Activated naive CD8-positive, alpha-beta T cell treated with anti-CD3 and anti-CD28 coated beads for 36 hours (primary cell): Measurements from ENCODE around the gene TUBA1C. TPM values are rescaled to one million over a fixed set of nuclear protein-coding genes. Genes with fewer than 3 reads are reported as not detected.
A peak's percentile ranks its signal among the peaks of the same experiment; 100 is the strongest.
"Not testable (repeated sequence)": the region's sequence is repeated elsewhere in the genome, so short reads cannot be mapped to it uniquely, and the experiment has no call there.

ENCODE experiments used
- DNase-seq: peaks from one replicate; pipeline ENCODE4 v3.0.0; 2021
- H3K27ac Mint-ChIP-seq: one replicate; pipeline ENCODE4 v1.8.0; 2022; ENCODE audit warnings: mild to moderate bottlenecking, moderate library complexity, mixed read lengths
- H3K27me3 Mint-ChIP-seq: one replicate; pipeline ENCODE4 v1.8.0; 2022; ENCODE audit warnings: mild to moderate bottlenecking, mixed read lengths
- H3K36me3 Mint-ChIP-seq: one replicate; pipeline ENCODE4 v1.8.0; 2021; ENCODE audit warnings: mild to moderate bottlenecking, mixed read lengths
- H3K4me1 Mint-ChIP-seq: one replicate; pipeline ENCODE4 v1.8.0; 2021; ENCODE audit warnings: mixed read lengths
- H3K4me3 Mint-ChIP-seq: one replicate; pipeline ENCODE4 v1.8.0; 2022; ENCODE audit warnings: mild to moderate bottlenecking, moderate library complexity, mixed read lengths
- H3K9me3 Mint-ChIP-seq: one replicate; pipeline ENCODE4 v1.8.0; 2022; ENCODE audit warnings: mixed read lengths
- total RNA-seq, 2 experiments: library from RNA; stranded (reverse); gene quantifications; one replicate each; pipeline ENCODE4 v1.2.3, GENCODE V29; 2021

TUBA1C gene
- total RNA-seq, 2 experiments from 2014 or later, result 315 to 343 TPM

- no peak for DNase-seq
- no peaks in the 10 kb centered on the region for H3K9me3 Mint-ChIP-seq
- peaks cover 11% of the 10 kb centered on the region for H3K4me1 Mint-ChIP-seq
- no peaks in the 10 kb centered on the region for H3K36me3 Mint-ChIP-seq
- H3K4me3 Mint-ChIP-seq, result no peak overlapping the region
- H3K27ac Mint-ChIP-seq, result no peak overlapping the region
- H3K27me3 Mint-ChIP-seq, result peaks cover 5% of the 10 kb centered on the region
Observed at GRCh38 chr12:49236423-49236822, 28.5 kb upstream of the TUBA1C start.

GRCh38 chr12:49243631-49244030 lies 21.3 kb upstream of the TUBA1C start:
- no peaks in the 10 kb centered on the region for H3K36me3 Mint-ChIP-seq
- DNase-seq, result no peak
- no peaks in the 10 kb centered on the region for H3K4me1 Mint-ChIP-seq
- no peaks in the 10 kb centered on the region for H3K27me3 Mint-ChIP-seq
- H3K4me3 Mint-ChIP-seq, result no peak overlapping the region
- H3K9me3 Mint-ChIP-seq, result no peaks in the 10 kb centered on the region
- H3K27ac Mint-ChIP-seq, result no peak overlapping the region

GRCh38 chr12:49244176-49244575 lies 20.7 kb upstream of the TUBA1C start:
- no peaks in the 10 kb centered on the region for H3K27me3 Mint-ChIP-seq
- H3K9me3 Mint-ChIP-seq, result no peaks in the 10 kb centered on the region
- no peak overlapping the region for H3K27ac Mint-ChIP-seq
- no peak overlapping the region for H3K4me3 Mint-ChIP-seq
- H3K4me1 Mint-ChIP-seq, result no peaks in the 10 kb centered on the region
- no peaks in the 10 kb centered on the region for H3K36me3 Mint-ChIP-seq
- DNase-seq, result no peak

- no peak for DNase-seq
- Mint-ChIP-seq H3K36me3 (no peaks in the 10 kb centered on the region), H3K4me3 (no peak overlapping the region)
Observed at GRCh38 chr12:49251357-49251756, 13.5 kb upstream of the TUBA1C start.

DNA sequence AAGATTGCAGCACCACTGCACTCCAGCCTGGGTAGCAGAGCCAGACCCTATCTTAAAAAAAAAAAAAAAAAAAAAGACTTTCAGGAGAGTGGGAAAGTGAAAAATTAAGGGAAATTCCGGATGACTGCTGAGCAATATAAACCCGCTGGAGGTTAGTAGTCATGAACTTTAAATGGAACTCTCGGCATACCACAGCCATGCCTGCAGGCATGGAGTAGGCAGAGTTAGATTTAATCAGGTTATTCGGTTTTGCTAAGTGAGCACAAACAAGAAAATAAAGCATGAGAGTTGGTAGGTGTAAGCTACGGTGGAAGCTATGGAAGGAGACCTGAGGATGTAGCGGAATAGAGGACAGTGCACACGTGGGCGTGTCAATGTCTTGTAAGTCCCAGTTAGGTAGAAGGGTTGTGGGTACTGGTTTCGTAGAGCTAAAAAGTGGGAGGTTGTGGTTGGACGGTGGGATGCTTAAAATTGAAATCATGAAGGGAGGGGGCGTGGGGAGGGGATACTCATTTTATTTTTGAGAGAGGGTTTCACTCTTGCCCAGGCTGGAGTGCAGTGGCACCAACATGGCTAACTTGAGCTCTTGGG lies 11.8 kb upstream of the TUBA1C start:
- peaks cover 3% of the 10 kb centered on the region for H3K4me1 Mint-ChIP-seq
- H3K4me3 Mint-ChIP-seq, result no peak overlapping the region
- no peaks in the 10 kb centered on the region for H3K27me3 Mint-ChIP-seq
- H3K36me3 Mint-ChIP-seq, result no peaks in the 10 kb centered on the region
- no peaks in the 10 kb centered on the region for H3K9me3 Mint-ChIP-seq
- H3K27ac Mint-ChIP-seq, result no peak overlapping the region
- no peak for DNase-seq

More at GRCh38 chr12:49251357-49251756, 13.5 kb upstream of the TUBA1C start:
- H3K27ac Mint-ChIP-seq, result no peak overlapping the region
- no peaks in the 10 kb centered on the region for H3K27me3 Mint-ChIP-seq
- H3K9me3 Mint-ChIP-seq, result no peaks in the 10 kb centered on the region
- peaks cover 3% of the 10 kb centered on the region for H3K4me1 Mint-ChIP-seq

DNA sequence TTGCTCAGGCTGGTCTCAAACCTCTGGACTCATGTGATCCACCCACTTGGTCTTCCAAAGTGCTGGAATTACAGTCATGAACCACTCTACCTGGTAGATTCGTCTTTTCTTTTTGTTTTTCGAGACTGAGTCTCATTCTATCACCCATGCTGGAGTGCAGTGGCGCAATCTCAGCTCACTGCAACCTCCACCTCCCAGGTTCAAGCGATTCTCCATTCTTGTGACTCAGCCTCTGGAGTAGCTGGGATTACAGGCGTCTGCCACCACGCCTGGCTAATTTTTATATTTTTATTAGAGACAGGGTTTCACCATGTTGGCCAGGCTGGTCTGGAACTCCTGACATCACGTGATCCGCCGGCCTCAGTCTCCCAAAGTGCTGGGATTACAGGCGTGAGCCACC lies 9.4 kb upstream of the TUBA1C start:
- not testable (repeated sequence) for DNase-seq, H3K4me1 Mint-ChIP-seq, H3K4me3 Mint-ChIP-seq, H3K27me3 Mint-ChIP-seq, H3K36me3 Mint-ChIP-seq, H3K9me3 Mint-ChIP-seq, H3K27ac Mint-ChIP-seq

GRCh38 chr12:49255857-49256637 lies 8.8 kb upstream of the TUBA1C start:
- H3K4me3 Mint-ChIP-seq, result no peak overlapping the region
- H3K27me3 Mint-ChIP-seq, result no peaks in the 10 kb centered on the region
- no peaks in the 10 kb centered on the region for H3K9me3 Mint-ChIP-seq
- H3K36me3 Mint-ChIP-seq, result no peaks in the 10 kb centered on the region
- no peak for DNase-seq
- no peak overlapping the region for H3K27ac Mint-ChIP-seq
- H3K4me1 Mint-ChIP-seq, result peaks cover 5% of the 10 kb centered on the region

GRCh38 chr12:49257508-49258184 lies 7.2 kb upstream of the TUBA1C start:
- H3K4me1 Mint-ChIP-seq, H3K27ac Mint-ChIP-seq, H3K4me3 Mint-ChIP-seq: not testable (repeated sequence)

DNA sequence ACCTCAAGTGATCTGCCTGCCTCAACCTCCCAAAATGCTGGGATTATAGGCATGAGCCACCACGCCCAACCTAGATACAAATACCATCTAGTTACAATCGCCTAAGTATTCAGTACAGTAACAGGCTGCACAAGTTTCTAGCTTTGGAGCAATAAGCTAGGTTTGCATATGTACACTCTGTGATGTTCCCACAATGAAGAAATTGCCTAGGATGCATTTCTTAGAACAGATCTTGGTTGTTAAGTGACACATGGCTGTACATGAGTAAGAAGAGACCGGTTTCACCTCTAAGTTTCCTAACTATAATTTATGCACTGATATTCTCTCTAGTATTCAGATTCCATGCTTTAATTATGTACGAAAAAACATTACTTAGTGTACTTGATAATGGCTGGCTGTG lies 5.4 kb upstream of the TUBA1C start:
- Mint-ChIP-seq H3K27ac (no peak overlapping the region), H3K36me3 (no peaks in the 10 kb centered on the region), H3K9me3 (no peaks in the 10 kb centered on the region), H3K27me3 (no peaks in the 10 kb centered on the region), H3K4me3 (no peak overlapping the region), H3K4me1 (peaks cover 10% of the 10 kb centered on the region)
- DNase-seq, result no peak

More at GRCh38 chr12:49257508-49258184, 7.2 kb upstream of the TUBA1C start:
- H3K27me3 Mint-ChIP-seq, H3K9me3 Mint-ChIP-seq, H3K36me3 Mint-ChIP-seq, DNase-seq: not testable (repeated sequence)

DNA sequence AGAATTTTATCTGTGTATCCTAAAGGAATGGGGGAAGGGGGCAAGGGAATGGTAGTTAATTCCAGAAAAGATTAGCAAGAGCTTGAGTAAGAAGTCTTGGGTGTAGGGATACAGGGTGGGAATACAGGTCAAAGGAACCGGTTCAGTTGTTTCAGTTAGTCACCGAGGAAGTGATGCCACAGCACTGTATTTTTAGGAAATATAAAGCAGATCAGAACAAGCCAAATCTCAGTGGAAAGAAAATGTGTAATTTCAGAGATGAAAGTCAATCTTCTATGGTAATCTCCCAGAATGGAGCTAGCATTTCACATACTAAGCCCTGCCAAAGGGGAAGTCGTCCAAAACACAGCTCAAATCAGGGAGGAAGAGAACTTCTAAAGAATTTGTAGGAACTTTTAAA lies 4.7 kb upstream of the TUBA1C start:
- Mint-ChIP-seq H3K27ac (no peak overlapping the region), H3K9me3 (no peaks in the 10 kb centered on the region), H3K4me3 (no peak overlapping the region), H3K36me3 (no peaks in the 10 kb centered on the region), H3K4me1 (peaks cover 10% of the 10 kb centered on the region), H3K27me3 (no peaks in the 10 kb centered on the region)
- no peak for DNase-seq

- Mint-ChIP-seq H3K27me3 (no peaks in the 10 kb centered on the region), H3K9me3 (no peaks in the 10 kb centered on the region), H3K36me3 (peaks cover 4% of the 10 kb centered on the region), H3K4me3 (no peak overlapping the region), H3K27ac (no peak overlapping the region), H3K4me1 (peaks cover 14% of the 10 kb centered on the region)
- DNase-seq, result no peak
Observed at GRCh38 chr12:49260571-49261363, 4.1 kb upstream of the TUBA1C start.

DNA sequence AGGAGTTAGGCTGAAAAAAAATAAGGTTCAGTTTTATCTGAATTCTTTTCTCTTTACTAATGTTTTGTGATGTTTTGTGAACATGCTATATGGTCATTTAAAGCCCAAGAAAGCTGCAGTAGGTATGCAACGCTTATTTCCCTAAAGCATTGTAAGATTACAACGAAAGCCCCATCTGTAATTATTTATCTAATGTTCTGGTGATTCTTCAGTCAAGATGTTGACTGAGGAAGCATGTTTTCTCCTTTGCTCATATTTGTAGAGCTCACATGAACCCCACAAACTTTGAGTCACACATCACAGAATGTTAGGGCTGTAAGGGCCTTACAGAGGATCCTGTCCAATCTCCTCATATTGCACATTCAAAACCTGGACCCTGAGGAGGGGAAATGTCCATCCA lies 3.2 kb upstream of the TUBA1C start:
- Mint-ChIP-seq H3K4me3 (no peak overlapping the region), H3K27me3 (no peaks in the 10 kb centered on the region), H3K36me3 (peaks cover 11% of the 10 kb centered on the region), H3K9me3 (no peaks in the 10 kb centered on the region), H3K4me1 (peaks cover 18% of the 10 kb centered on the region), H3K27ac (no peak overlapping the region)
- no peak for DNase-seq

DNA sequence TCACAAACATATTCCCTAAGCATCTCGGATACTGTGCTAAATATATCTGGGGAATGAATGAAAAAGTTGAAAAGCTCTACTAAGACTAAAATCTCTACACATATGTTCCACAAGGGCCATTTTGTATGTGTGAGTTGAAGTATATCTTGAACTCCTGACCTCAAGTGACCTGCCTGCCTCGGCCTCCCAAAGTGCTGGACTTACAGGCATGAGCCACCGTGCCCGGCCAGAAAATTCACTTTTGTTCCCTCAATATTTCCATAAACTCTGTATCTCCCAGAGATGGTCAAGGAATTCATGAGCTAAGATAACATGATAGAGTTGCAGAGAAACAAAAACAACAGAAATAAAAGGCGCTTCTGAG lies 1.5 kb upstream of the TUBA1C start:
- DNase-seq, result no peak
- H3K27me3 Mint-ChIP-seq, result no peaks in the 10 kb centered on the region

DNA sequence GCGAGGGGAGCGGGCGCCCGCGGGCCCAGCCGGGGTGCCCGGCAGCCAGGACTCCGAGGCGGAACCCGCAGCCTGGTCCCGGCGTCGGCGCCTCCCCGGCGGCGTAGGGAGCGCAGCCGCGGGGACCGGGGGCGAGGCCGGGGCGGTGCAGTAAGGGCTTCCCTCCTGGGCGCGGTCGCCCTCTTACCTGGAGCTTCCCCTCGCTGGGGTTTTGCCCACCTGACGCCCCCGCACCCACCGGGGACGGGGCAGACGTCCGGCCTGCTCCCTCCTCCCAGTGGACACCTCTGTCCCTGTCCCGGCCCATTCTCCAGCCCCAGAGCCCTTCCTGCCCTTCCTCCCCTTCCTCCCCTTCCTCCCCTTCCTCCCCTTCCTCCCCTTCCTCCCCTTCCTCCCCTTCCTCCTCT lies 413 bp upstream of the TUBA1C start:
- Mint-ChIP-seq H3K27ac (peak overlapping the region; percentile 86), H3K4me1 (peaks cover 34% of the 10 kb centered on the region), H3K27me3 (no peaks in the 10 kb centered on the region), H3K9me3 (no peaks in the 10 kb centered on the region), H3K36me3 (peaks cover 35% of the 10 kb centered on the region), H3K4me3 (peak overlapping the region; percentile 96)
- peak; percentile 72 for DNase-seq

More for the DNA sequence above, 1.5 kb upstream of the TUBA1C start:
- H3K4me3 Mint-ChIP-seq, result peak overlapping the region; percentile 87
- H3K9me3 Mint-ChIP-seq, result no peaks in the 10 kb centered on the region
- peaks cover 25% of the 10 kb centered on the region for H3K36me3 Mint-ChIP-seq
- no peak overlapping the region for H3K27ac Mint-ChIP-seq
- H3K4me1 Mint-ChIP-seq, result peaks cover 31% of the 10 kb centered on the region

DNA sequence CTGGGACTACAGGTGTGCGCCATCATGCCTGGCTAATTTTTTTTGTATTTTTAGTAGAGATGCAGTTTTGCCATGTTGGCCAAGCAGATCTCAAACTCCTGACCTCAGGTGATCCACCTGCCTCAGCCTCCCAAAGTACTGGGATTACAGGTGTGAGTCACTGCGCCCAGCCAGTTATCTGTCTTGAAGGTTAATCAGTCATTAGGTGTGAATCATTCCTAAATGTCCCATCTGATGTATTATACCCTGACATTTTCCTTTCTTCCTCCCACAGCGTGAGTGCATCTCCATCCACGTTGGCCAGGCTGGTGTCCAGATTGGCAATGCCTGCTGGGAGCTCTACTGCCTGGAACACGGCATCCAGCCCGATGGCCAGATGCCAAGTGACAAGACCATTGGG lies 4.3 kb downstream of the TUBA1C start:
- not testable (repeated sequence) for H3K27me3 Mint-ChIP-seq, H3K9me3 Mint-ChIP-seq, DNase-seq, H3K27ac Mint-ChIP-seq, H3K4me3 Mint-ChIP-seq
- Mint-ChIP-seq H3K4me1 (peaks cover 32% of the 10 kb centered on the region), H3K36me3 (peaks cover 60% of the 10 kb centered on the region)
